ENCODE results near the gene MYL6B.

DNA sequence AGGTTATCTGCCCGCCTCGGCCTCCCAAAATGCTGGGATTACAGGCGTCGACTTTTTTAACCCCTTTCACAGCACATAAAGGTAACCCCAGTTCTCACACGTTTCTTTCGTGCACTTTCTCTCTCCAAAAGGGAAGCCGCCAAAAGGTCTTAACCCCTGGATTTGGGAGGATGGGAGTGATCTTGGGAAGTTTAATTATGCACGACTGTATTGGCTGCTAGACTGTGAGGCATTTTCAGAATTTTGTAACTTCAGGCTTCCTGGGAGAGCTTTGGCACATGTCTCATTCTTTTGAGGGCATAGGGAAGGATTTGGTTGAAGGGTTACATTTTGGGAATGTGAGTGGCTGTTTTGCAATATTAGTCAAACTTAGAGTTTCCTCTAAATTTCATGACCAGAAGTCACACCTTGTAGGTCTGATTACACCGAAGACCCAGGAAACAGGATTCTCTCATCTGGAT, 38.3 kb downstream of the MYL6B start:
- TF ChIP-seq, protein P1, sequence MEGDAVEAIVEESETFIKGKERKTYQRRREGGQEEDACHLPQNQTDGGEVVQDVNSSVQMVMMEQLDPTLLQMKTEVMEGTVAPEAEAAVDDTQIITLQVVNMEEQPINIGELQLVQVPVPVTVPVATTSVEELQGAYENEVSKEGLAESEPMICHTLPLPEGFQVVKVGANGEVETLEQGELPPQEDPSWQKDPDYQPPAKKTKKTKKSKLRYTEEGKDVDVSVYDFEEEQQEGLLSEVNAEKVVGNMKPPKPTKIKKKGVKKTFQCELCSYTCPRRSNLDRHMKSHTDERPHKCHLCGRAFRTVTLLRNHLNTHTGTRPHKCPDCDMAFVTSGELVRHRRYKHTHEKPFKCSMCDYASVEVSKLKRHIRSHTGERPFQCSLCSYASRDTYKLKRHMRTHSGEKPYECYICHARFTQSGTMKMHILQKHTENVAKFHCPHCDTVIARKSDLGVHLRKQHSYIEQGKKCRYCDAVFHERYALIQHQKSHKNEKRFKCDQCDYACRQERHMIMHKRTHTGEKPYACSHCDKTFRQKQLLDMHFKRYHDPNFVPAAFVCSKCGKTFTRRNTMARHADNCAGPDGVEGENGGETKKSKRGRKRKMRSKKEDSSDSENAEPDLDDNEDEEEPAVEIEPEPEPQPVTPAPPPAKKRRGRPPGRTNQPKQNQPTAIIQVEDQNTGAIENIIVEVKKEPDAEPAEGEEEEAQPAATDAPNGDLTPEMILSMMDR (IDR thresholded peaks at IDR 0.05) = no peak
- TF ChIP-seq ZFX (IDR thresholded peaks at IDR 0.05; ENCODE audit: borderline replicate concordance) = no peak

Data from 22Rv1 (cell line).